T47D (cell line): ENCODE measurements around the gene ADK.
"Not testable (repeated sequence)": the region's sequence is repeated elsewhere in the genome, so short reads cannot be mapped to it uniquely, and the experiment has no call there.

ENCODE experiments used
- DNase-seq, 2 experiments: peaks; one replicate each; pipeline versions ENCODE4 v3.0.0 to v3.0.0-alpha.2; 2011 to 2012; ENCODE audit warnings: low read depth in 1 of 2, low spot score in 1 of 2
- JUND ChIP-seq: IDR thresholded peaks from 2 replicates; pipeline ENCODE4 v1.6.1; 2012; ENCODE audit warnings: low read depth
- in situ Hi-C: cut with HindIII; loops from 2 replicates; pipeline ENCODE4 v1.10.0; 2016; ENCODE audit warnings: low sequenced_read_pairs, low pct_unique_long_range_greater_than_20kb

ADK gene

DNA sequence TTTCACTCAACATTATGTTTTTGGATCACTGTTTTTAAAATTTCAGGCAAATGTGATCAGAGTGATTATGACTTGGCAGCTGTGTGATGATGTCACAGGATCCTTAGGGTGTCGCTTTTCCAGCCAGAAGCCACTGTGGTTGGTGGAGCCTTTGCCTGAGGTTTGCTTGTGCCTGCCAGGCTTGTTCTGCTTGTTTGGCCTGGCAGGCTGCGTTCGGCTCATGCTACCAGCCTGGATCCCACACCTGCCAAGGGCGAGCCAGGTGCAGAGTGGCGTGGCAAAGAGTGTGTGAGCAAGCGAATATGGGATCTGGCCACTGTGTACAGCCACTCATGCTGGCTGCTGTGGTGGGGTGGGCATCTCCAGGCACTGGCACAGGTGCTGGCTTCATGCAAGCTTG, 55.7 kb downstream of the ADK start:
- DNase-seq: peak; percentile 49 to 96
- TF ChIP-seq JUND: peak; percentile 56; the same call in 1 of the 2 replicates
- in situ Hi-C loops: no loop called here

DNA sequence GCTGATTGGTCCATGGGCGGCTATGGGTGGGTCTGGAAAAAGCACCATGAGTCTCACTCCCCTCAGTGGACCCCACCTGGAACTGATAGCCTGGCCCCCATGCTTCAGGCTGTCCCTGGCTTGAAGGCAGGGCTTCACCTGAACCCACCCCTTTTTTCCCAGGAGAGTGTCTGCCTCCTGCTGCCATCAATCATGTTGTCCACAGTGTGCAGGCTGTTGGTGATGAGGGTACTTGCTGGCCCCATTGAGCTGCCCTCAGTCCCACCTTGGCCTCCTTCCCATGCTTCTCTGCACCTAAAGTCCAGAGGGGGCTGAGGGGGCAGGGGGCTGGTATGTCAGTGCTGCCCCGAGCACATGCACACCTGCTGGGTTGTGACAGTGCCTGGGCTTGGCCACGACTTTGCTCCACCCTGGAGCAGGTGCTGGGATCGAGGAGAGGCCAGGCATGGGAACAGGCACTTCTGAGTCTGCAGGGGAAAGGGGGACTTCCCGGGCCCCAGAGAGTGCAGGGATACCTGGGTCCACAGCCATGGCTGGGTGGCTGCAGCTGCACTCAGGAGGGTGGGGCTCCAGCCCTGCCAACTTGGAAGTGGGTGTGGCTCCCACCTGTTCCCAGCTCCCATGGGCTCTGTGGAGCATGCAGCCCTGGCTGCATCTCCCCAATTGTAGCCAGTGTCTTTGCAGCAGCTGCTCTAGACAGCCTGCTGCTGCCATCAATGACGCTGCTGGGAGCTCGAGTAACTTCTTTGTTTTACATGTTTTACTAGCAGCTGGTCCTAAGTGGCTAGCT, 56.9 kb downstream of the ADK start:
- TF ChIP-seq JUND: no peak
- in situ Hi-C loops: no loop called here
- peak in 1 of 2 experiments; percentile 35 for DNase-seq

DNA sequence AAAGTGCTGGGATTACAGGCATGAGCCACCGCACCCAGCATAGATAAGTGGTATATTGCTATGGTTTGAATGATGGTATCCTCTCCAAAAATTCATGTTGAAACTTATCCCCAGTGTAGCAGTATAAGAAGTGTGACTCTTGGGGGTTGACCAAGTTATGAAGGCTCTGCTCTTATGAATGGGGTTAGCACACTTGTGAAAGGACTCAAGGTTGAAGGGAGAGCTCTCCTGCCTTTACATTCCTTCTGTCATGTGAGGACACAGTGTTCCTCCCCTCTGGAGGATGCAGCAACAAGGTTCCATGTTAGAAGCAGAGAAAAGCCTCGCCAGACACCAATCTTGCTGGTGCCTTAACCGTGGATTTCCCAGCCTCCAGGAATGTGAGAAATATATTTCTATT, 58.0 kb downstream of the ADK start:
- in situ Hi-C loops: no loop called here
- DNase-seq: no peak
- no peak for TF ChIP-seq JUND

DNA sequence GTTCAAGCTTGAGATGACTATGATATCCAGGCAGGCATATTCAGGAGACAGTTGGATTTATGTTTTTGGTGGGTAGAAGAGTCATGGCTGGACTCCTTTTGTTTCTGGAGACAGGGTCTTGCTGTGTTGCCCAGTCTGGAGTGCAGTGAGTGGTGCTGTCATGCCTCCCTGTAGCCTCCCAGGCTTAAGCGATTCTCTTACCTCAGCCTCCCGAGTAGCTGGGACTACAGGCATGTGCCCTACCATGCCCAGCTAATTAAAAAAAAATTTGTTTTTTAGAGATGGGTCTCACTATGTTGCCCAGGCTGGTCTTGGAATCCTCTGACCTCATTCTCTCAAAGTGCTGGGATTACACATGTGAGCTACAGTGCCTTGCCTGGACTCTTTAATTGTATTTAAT, 62.0 kb downstream of the ADK start:
- DNase-seq: no peak
- no peak for TF ChIP-seq JUND
- in situ Hi-C loops: no loop called here

DNA sequence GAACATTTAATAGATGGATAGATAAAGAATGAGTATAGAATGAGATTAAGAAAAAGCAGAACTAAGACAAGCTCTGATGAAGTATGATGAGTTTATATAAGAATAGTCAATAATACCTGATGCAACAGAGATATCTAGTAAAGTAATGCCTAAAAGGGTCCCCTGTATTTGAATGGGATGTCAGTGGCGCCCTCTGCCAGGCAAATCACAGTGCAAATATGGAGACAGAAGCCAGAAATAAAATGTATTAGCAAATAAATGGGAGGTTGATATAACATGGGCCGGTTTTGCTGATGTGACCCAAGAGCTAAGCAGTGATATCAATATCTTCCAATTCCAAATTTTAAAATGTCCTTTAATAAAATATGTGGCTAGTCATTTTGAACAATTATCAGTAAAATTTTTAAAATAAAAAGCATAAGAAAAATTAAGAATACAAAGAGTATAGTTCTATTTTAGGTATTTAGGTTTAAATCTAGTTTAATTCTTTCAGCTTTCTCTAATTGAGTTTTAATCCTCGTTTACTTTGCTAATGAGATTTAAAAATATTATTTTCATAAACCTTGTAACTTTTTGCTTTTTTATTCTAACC, 62.6 kb downstream of the ADK start:
- in situ Hi-C loops: no loop called here
- DNase-seq: peak in 1 of 2 experiments; percentile 58
- no peak for TF ChIP-seq JUND

DNA sequence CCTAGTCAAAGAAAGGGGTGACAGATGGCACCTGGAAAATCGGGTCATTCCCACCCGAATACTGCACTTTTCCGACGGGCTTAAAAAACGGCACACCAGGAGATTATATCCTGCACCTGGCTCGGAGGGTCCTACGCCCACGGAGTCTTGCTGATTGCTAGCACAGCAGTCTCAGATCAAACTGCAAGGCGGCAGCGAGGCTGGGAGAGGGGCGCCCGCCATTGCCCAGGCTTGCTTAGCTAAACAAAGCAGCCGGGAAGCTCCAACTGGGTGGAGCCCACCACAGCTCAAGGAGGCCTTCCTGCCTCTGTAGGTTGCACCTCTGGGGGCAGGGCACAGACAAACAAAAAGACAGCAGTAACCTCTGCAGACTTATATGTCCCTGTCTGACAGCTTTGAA, 66.1 kb downstream of the ADK start:
- in situ Hi-C loops, DNase-seq: not testable (repeated sequence)

DNA sequence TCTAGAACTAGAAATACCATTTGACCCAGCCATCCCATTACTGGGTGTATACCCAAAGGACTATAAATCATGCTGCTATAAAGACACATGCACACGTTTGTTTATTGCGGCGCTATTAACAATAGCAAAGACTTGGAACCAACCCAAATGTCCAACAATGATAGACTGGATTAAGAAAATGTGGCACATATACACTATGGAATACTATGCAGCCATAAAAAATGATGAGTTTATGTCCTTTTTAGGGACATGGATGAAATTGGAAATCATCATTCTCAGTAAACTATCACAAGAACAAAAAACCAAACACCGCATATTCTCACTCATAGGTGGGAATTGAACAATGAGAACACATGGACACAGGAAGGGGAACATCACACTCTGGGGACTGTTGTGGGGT, 71.4 kb downstream of the ADK start:
- in situ Hi-C loops, DNase-seq: not testable (repeated sequence)

DNA sequence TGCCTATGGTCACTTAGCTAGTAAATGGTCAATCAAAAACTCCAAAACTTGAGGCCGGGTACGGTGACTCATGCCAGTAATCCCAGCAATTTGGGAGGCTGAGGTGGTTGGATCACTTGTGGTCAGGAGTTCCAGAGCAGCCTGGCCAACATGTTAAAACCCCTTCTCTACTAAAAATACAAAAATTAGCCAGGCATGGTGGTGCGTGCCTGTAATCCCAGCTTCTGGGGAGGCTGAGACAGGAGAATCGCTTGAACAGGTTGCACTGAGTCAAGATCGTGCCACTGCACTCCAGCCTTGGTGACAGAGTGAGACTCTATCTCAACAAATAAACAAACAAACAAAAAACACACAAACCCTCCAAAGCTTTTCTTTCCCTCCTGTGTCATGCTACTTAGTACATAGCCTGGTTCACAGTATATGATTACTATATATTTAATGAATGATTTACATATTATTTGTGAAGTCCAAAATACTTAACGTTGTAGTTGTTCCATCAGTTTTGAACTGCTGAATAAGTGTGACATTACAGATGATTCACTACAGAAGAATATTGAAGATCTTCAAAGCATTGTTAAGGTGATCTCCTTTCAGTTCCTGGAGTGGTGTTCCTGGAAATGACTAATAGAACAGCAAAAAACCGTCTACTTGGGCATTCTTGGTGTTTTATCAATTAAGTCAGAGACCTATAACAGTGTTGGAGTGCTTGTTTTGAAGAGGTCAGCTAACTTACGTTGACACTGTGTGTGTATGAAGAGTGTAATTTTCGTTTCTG, 72.9 kb downstream of the ADK start:
- in situ Hi-C loops: no loop called here
- no peak for DNase-seq
- no peak for TF ChIP-seq JUND

DNA sequence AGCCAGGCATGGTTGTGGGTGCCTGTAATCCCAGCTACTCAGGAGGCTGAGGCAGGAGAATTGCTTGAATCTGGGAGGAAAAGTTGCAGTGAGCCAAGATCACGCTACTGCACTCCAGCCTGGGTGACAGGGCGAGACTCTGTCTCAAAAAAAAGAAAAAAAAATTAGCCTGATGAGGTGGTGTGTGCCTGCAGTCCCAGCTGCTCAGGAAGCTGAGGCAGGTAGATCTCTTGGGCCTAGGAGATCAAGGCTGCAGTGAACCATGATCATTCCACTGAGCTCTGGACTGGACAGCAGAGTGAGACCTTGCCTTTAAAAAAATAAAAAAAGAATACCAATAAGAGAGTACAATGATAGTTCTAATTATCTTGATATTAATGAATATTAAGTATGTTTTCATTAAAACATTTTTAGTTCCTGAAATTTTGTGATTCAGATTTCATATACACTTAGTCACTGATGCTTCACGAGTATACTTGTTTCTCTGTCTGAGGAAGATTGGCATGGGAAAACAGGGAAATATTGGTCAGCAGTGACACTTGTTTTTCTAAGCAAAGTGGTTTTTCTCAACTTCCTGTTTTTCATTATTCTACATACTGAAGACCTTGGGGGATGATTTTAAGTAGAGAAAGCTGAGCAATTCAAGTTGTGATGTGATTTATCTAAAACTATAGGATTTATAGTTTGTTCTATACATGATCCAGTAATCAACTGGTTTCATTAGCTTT, 76.8 kb downstream of the ADK start:
- TF ChIP-seq JUND: no peak
- in situ Hi-C loops: no loop called here
- no peak for DNase-seq

DNA sequence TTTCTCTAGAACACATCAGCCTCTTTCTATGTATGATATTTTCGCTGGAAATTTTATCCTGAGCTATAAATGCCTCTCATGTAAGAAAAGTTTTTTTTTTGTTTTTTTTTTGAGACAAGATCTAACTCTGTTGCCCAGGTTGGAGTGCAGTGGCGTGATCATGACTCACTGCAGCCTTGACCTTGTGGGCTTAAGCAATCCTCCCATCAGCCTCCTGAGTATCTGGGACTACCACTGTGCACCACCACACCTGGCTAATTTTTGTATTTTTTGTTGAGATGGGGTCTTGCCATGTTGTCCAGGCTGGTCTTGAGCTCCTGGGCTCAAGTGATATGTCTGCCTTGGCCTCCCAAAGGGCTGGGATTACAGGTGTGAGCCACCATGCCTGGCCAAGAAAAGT, 80.4 kb downstream of the ADK start:
- in situ Hi-C loops: no loop called here
- TF ChIP-seq JUND: no peak
- DNase-seq: no peak

DNA sequence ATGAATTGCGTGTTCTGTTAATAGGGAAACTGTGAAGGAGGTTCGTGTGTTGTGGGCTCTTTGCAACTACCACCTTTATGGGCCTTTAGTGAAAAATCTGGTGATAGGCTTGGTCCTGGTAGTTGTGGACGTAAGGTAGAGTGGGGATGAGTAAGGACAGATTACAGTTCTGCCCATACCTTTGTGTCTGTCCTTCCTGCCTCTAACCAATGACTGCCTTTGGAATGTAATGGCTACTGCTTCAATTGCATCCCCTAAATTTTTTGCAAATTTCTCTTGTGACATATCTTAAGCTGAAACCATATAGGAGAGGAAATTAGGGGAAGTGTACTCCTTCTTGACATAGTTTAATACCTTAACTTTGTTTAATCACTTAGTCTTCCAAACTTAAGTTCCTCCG, 82.3 kb downstream of the ADK start:
- in situ Hi-C loops: no loop called here
- no peak for DNase-seq
- no peak for TF ChIP-seq JUND

DNA sequence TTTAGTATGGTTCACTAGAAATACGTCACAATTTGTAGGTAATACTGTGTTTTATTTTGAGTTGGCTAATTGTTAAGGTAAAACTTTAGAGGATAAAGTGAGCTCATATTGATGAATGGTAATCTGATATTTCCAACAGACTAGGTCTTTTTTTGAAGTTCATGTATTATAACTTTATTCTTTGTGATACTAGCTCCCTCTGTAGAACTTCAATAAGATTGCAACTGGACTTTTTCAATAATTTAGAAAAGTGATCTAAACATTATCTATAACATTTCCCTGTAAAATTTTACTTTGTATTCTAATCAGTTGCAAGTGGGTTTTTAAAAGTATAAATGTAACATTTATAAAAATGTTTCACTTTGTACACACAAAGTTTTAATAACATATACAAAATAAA, 83.5 kb downstream of the ADK start:
- TF ChIP-seq JUND: no peak
- in situ Hi-C loops: no loop called here
- peak in 1 of 2 experiments; percentile 28 for DNase-seq

DNA sequence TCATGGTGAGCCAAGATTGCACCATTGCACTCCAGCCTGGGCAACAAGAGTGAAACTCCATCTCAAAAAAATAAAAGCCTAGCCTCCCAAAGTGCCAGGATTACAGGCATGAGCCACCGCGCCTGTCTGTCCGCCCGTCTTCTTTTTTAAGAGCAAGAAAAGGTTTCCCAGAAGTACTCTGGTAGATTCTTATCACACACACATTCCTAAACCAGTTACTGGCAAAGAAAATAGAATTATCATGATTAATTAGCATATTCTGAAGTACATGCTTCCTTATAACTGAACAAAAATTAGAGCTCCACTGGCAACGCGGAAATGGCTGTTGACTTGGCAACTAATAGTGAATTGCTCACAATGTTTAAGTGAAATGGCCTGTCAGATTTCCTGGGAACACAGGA, 87.0 kb downstream of the ADK start:
- in situ Hi-C loops: no loop called here
- no peak for TF ChIP-seq JUND
- DNase-seq: peak in 1 of 2 experiments; percentile 45
